DND-41 (cell line): ENCODE data around the gene ZNF615.
"Not testable (repeated sequence)": the region's sequence is repeated elsewhere in the genome, so short reads cannot be mapped to it uniquely, and the experiment has no call there.

Experiments used
- ATAC-seq: fragments of 200-7000 bp; cut with Tn5 transposase; 3 replicates; pipeline ENCODE4 v1.9.1; 2021; ENCODE audit warnings: low read depth; ENCODE audit not compliant: insufficient read depth
- DNase-seq: peaks from one replicate; pipeline ENCODE4 v3.0.0-alpha.2; 2020
- H2AFZ ChIP-seq: 2 replicates; pipeline ENCODE4 v1.6.0; 2012; ENCODE audit warnings: low read depth, low read length
- H3K27ac ChIP-seq: 2 replicates; pipeline ENCODE4 v1.5.1; 2012; ENCODE audit warnings: low read length, inconsistent platforms
- H3K27me3 ChIP-seq: fragments of 200-600 bp; sonication (generic); 2 replicates; pipeline ENCODE4 v1.6.0; 2012; ENCODE audit warnings: low read length, mild to moderate bottlenecking, inconsistent platforms; ENCODE audit not compliant: insufficient read depth, poor library complexity
- H3K36me3 ChIP-seq: 2 replicates; pipeline ENCODE4 v1.5.1; 2012; ENCODE audit warnings: low read length, inconsistent platforms; ENCODE audit not compliant: insufficient read depth
- H3K4me1 ChIP-seq: 2 replicates; pipeline ENCODE4 v1.5.1; 2012; ENCODE audit warnings: mild to moderate bottlenecking, low read length; ENCODE audit not compliant: insufficient read depth
- H3K4me2 ChIP-seq: 2 replicates; pipeline ENCODE4 v1.6.0; 2012; ENCODE audit warnings: mild to moderate bottlenecking, moderate library complexity, low read length, inconsistent platforms; ENCODE audit not compliant: insufficient read depth
- H3K4me3 ChIP-seq, 2 experiments: fragments of 200-600 bp in 1 of 2; shearing (Covaris generic) in 1 of 2; 2 replicates each; pipeline ENCODE4 v1.5.1; 2012 to 2016; ENCODE audit warnings: inconsistent platforms in 2 of 2, low read length in 2 of 2, mild to moderate bottlenecking in 2 of 2, low read depth in 1 of 2, moderate library complexity in 1 of 2
- H3K79me2 ChIP-seq: 2 replicates; pipeline ENCODE4 v1.6.0; 2012; ENCODE audit warnings: low read length, inconsistent platforms; ENCODE audit not compliant: insufficient read depth
- H3K9ac ChIP-seq: 2 replicates; pipeline ENCODE4 v1.6.0; 2012; ENCODE audit warnings: low read depth, mild to moderate bottlenecking, inconsistent platforms, low read length, moderate library complexity
- H3K9me3 ChIP-seq: 2 replicates; pipeline ENCODE4 v1.5.1; 2012; ENCODE audit warnings: low read length, moderate library complexity, mild to moderate bottlenecking, inconsistent platforms; ENCODE audit not compliant: insufficient read depth, severe bottlenecking
- H4K20me1 ChIP-seq: 2 replicates; pipeline ENCODE4 v1.6.0; 2012; ENCODE audit warnings: low read length; ENCODE audit not compliant: insufficient read depth
- EZH2 ChIP-seq: IDR thresholded peaks from 3 replicates; pipeline ENCODE4 v1.6.1; 2012; ENCODE audit warnings: borderline replicate concordance, low read depth, mild to moderate bottlenecking, moderate library complexity, low read length, inconsistent platforms; ENCODE audit not compliant: severe bottlenecking
- TF ChIP-seq, protein P1 (sequence below): IDR thresholded peaks from 2 replicates; pipeline ENCODE4 v1.5.1; 2012; ENCODE audit warnings: borderline replicate concordance, low read length, moderate library complexity, mild to moderate bottlenecking; ENCODE audit not compliant: poor library complexity, severe bottlenecking; ENCODE audit errors: extremely low read depth

Gene ZNF615

GRCh38 chr19:52028027-52028779 lies 20.2 kb upstream of the ZNF615 start, which contains the start of gene ZNF614:
TSS of gene ZNF614 (minus strand) at chr19:52028379. CDS start at chr19:52025745, 2,634 bp downstream.
- ATAC-seq (peak; percentile 89), DNase-seq (peak; percentile 90)
- Histone ChIP-seq H3K9ac (peak within 1 kb of the TSS; percentile 84), H3K4me3 (peak within 1 kb of the TSS; percentile 68 to 87), H2AFZ (peak within 1 kb of the TSS; percentile 96), H4K20me1 (no peaks in the 10 kb centered on the region), H3K9me3 (peaks cover 51% of the 10 kb centered on the region), H3K36me3 (peaks cover 66% of the 10 kb centered on the region), H3K4me2 (peak within 1 kb of the TSS; percentile 66), H3K27ac (peak within 1 kb of the TSS; percentile 89), H3K27me3 (no peaks in the 10 kb centered on the region), H3K4me1 (peaks cover 28% of the 10 kb centered on the region), H3K79me2 (peaks cover 60% of the 10 kb centered on the region)
- TF ChIP-seq EZH2, result no peak
- TF ChIP-seq, protein P1, sequence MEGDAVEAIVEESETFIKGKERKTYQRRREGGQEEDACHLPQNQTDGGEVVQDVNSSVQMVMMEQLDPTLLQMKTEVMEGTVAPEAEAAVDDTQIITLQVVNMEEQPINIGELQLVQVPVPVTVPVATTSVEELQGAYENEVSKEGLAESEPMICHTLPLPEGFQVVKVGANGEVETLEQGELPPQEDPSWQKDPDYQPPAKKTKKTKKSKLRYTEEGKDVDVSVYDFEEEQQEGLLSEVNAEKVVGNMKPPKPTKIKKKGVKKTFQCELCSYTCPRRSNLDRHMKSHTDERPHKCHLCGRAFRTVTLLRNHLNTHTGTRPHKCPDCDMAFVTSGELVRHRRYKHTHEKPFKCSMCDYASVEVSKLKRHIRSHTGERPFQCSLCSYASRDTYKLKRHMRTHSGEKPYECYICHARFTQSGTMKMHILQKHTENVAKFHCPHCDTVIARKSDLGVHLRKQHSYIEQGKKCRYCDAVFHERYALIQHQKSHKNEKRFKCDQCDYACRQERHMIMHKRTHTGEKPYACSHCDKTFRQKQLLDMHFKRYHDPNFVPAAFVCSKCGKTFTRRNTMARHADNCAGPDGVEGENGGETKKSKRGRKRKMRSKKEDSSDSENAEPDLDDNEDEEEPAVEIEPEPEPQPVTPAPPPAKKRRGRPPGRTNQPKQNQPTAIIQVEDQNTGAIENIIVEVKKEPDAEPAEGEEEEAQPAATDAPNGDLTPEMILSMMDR, result no peak

- H3K27me3 ChIP-seq, H3K27ac ChIP-seq, H2AFZ ChIP-seq, DNase-seq, H4K20me1 ChIP-seq, H3K9ac ChIP-seq, ATAC-seq: not testable (repeated sequence)
- H3K9me3 ChIP-seq, result peaks cover 47% of the 10 kb centered on the region
- H3K4me2 ChIP-seq, result peak overlapping the region; percentile 66
- peaks cover 70% of the 10 kb centered on the region for H3K79me2 ChIP-seq
- peaks cover 71% of the 10 kb centered on the region for H3K36me3 ChIP-seq
- peak overlapping the region in 1 of 2 experiments; percentile 87; a peak in 2 of 4 replicates for H3K4me3 ChIP-seq
- peaks cover 28% of the 10 kb centered on the region for H3K4me1 ChIP-seq
Measured at GRCh38 chr19:52026255-52026990, 18.4 kb upstream of the ZNF615 start.

DNA sequence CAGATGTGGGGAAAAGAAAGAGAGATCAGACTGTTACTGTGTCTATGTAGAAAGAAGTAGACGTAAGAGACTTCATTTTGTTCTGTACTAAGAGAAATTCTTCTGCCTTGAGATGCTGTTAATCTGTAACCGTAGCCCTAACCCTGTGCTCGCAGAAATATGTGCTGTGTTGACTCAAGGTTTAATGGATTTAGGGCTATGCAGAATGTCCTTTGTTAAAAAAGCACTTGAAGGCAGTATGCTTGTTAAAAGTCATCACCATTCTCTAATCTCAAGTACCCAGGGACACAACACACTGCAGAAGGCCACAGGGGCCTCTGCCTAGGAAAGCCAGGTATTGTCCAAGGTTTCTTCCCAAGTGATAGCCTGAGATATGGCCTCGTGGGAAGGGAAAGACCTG lies 16.5 kb upstream of the ZNF615 start:
- peaks cover 22% of the 10 kb centered on the region for H3K4me1 ChIP-seq
- peaks cover 76% of the 10 kb centered on the region for H3K36me3 ChIP-seq
- not testable (repeated sequence) for H3K4me3 ChIP-seq, H3K27me3 ChIP-seq, DNase-seq, H4K20me1 ChIP-seq, H3K27ac ChIP-seq, H2AFZ ChIP-seq, H3K4me2 ChIP-seq, H3K9ac ChIP-seq, ATAC-seq
- H3K9me3 ChIP-seq, result peaks cover 49% of the 10 kb centered on the region
- peaks cover 82% of the 10 kb centered on the region for H3K79me2 ChIP-seq

DNA sequence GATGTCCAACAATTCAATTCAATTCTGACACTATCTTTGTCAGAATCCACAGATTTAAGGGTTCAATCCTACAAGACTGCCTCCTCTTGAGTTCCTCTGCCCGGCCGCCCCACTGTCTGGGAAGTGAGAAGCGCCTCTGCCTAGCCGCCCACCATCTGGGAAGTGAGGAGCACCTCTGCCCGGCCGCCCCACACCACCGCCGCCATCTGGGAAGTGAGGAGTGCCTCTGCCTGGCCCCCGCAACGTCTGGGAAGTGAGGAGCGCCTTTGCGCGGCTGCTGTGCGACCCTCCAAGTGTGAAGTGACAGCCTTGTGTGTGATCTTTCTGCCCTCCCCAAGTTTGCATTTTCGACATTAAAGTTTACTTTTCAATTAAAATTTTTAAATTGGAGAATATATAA lies 14.2 kb upstream of the ZNF615 start:
- peaks cover 97% of the 10 kb centered on the region for H3K36me3 ChIP-seq

More for the DNA sequence above, 14.2 kb upstream of the ZNF615 start:
- Histone ChIP-seq H3K27ac (no peak overlapping the region), H3K27me3 (no peaks in the 10 kb centered on the region), H3K4me2 (no peak overlapping the region), H3K9me3 (peaks cover 60% of the 10 kb centered on the region), H3K9ac (no peak overlapping the region), H3K4me3 (no peak overlapping the region), H3K79me2 (peaks cover 62% of the 10 kb centered on the region), H2AFZ (no peak overlapping the region), H3K4me1 (peaks cover 11% of the 10 kb centered on the region), H4K20me1 (no peaks in the 10 kb centered on the region)
- no peak for TF ChIP-seq EZH2
- TF ChIP-seq, protein P1, result no peak
- ATAC-seq (no peak), DNase-seq (peak; percentile 18)
